GM19324 (cell line): ENCODE data around the gene CENPP.

Experiments used
- ATAC-seq: cut with Tn5 transposase; IDR thresholded peaks from one replicate; pipeline ENCODE4 v1.9.1; 2021; ENCODE audit warnings: mild to moderate bottlenecking, moderate library complexity; ENCODE audit not compliant: unreplicated experiment, low FRiP score

The CENPP gene

GRCh38 chr9:92501671-92502393 lies 176.1 kb downstream of the CENPP start:
- no peak for ATAC-seq

GRCh38 chr9:92503156-92503555 lies 177.4 kb downstream of the CENPP start:
- no peak for ATAC-seq

- ATAC-seq, result no peak
Measured at GRCh38 chr9:92504881-92505280, 179.1 kb downstream of the CENPP start.

- ATAC-seq, result no peak
Measured at GRCh38 chr9:92506184-92506857, 180.6 kb downstream of the CENPP start.

GRCh38 chr9:92507005-92507404 lies 181.3 kb downstream of the CENPP start:
- no peak for ATAC-seq

GRCh38 chr9:92507496-92507895 lies 181.7 kb downstream of the CENPP start:
- ATAC-seq, result no peak

GRCh38 chr9:92508018-92508820 lies 182.5 kb downstream of the CENPP start:
- no peak for ATAC-seq

- ATAC-seq, result no peak
Measured at GRCh38 chr9:92509050-92509449, 183.3 kb downstream of the CENPP start.

GRCh38 chr9:92510747-92511146 lies 185.0 kb downstream of the CENPP start:
- no peak for ATAC-seq

GRCh38 chr9:92512622-92513021 lies 186.9 kb downstream of the CENPP start:
- no peak for ATAC-seq

- no peak for ATAC-seq
Measured at GRCh38 chr9:92513349-92513748, 187.6 kb downstream of the CENPP start.

GRCh38 chr9:92514635-92515034 lies 188.9 kb downstream of the CENPP start:
- no peak for ATAC-seq

GRCh38 chr9:92516521-92516920 lies 190.8 kb downstream of the CENPP start:
- ATAC-seq, result no peak

- ATAC-seq, result no peak
Measured at GRCh38 chr9:92517046-92517445, 191.3 kb downstream of the CENPP start.

GRCh38 chr9:92518199-92518598 lies 192.4 kb downstream of the CENPP start:
- no peak for ATAC-seq

GRCh38 chr9:92520837-92521236 lies 195.1 kb downstream of the CENPP start:
- no peak for ATAC-seq

- no peak for ATAC-seq
Measured at GRCh38 chr9:92522983-92523970, 197.5 kb downstream of the CENPP start.

GRCh38 chr9:92524881-92525280 lies 199.1 kb downstream of the CENPP start:
- ATAC-seq, result no peak

- ATAC-seq, result no peak
Measured at GRCh38 chr9:92525306-92525705, 199.6 kb downstream of the CENPP start.

- ATAC-seq, result no peak
Measured at GRCh38 chr9:92527291-92527828, 201.6 kb downstream of the CENPP start.
